Germinal center (tissue), 1 donor: ENCODE data around the gene DNAH9.
"Not testable (repeated sequence)": the region's sequence is repeated elsewhere in the genome, so short reads cannot be mapped to it uniquely, and the experiment has no call there.

ENCODE experiments used
- DNase-seq: peaks from one replicate; pipeline ENCODE4 v3.0.0; 2012; ENCODE audit warnings: mixed read lengths, low spot score

Gene DNAH9

DNA sequence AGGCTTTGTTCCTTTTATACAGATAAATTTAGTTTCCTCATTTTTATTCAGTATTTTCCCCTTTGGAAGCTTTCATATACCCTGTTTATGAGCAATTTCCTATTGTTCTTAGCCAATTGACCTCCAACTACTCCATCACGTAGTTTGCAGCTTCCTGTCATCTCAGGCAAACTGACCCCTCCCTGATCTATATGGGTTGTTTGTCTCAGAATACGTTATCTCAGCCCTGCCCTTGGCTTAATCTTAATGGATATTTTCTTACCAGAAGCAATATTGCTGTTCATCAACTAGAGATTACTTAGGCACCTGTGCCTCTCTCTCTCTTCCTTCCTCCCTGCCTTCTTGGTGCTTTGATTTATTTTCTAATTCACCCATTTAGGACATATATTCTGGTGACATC, 317.8 kb downstream of the DNAH9 start:
- no peak for DNase-seq

DNA sequence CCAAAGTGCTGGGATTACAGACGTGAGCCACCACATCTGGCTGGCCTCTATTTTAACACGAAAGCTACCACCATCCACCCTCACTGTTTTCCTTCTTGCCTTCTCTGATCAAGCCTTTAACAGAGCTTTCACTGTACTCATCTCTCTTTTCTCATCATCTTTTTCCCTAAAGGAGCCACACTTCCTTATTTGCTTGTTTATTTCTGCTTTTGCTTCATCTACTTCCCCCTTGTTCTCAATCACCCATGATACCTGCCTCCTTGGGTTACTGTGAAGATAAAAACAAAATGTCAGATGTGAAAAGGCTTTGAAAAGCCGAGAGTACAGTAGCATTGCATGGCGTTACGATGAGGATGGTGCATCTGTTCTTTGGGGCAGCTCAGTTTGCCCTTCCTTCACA, 319.1 kb downstream of the DNAH9 start:
- peak; percentile 8 for DNase-seq

DNA sequence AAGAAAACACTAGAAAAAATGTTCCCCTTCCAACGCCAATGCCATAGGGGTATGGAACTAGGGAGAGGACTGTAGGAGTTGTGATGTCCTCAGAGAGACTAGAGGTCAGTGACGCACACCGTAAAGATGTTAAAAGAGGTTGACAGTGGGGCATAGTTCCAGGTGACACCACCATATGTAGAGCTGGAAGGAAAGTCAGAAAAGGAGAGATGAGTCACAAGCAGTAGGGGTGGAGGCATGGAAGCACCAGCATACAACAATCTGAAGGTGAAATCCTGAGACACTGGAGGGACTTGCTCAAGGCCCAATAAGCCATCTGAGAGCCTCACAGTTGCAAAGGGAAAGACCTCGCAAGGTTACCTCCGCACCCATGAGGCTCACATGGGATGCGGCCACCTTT, 323.0 kb downstream of the DNAH9 start:
- no peak for DNase-seq

DNA sequence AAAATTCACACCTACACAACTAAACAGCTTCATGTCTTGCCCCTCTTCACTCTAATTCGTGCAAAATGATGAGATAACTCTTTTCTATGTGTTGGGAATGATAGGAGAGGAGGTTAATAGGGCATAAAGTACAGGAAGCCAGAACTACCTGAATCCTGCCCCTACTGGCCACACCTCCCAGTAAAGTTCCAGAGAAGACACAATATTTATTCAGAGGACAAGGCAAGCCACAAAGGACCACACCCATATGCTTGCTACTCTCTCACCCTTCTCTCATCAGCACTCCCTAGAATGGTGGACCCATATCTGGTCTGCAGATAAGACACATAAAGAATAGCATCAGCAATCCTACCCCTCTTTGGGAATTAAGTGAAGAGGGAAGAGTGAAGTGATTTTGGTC, 324.4 kb downstream of the DNAH9 start:
- no peak for DNase-seq

DNA sequence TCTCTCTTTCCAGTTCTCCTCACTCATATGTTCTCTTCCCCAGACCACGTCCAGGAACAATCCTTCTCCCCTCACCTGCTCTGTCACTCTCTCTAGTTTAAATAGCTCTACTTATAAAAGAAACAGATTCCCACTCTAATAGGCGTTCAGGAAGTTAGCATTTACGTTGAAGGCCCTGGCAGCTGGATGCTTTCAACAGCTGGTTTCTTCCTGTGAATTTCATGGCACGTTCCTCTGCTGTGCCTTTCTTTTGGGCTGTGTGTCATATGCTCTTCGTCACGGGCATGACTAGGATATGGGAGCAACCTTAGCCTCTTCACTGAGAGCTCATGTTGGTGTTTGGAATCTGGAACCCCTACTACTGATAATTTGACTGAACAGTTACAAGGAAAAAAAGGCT, 325.8 kb downstream of the DNAH9 start:
- DNase-seq = no peak

DNA sequence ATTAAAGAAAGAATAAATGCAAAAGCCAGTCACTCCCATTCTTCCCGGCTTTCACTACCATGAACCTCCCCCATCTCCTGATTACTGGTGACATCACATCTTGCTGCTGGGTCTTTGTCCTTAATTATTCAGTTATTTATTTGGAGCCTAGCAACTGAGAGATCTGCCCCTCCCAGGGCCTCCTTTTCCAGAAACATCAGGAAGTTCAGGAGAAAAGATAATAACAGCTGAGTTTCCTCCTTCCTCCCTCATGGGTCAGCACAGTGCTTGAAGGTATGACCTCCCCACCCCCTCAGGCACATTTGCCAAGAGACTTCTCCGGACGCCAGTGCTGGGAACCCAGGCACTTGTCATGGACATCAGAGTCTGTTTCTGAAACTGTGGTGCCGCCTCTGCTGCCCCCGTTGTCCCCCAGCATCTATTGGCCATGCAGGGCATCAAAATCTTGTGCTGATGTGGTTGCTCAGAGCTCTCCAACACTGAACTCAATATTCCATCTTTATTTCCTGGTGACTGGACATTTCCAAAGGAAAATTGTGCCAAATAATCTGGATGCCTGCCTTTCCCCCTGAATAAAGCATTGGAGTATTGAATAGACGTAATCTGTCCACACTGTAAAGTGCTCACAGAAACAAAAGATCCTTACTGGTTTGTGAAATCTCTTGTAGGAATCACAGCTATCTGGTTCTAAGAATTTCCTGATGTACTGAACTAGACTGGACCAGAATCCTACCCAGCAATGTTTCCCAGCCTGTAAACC, 327.2 kb downstream of the DNAH9 start:
- DNase-seq = no peak

DNA sequence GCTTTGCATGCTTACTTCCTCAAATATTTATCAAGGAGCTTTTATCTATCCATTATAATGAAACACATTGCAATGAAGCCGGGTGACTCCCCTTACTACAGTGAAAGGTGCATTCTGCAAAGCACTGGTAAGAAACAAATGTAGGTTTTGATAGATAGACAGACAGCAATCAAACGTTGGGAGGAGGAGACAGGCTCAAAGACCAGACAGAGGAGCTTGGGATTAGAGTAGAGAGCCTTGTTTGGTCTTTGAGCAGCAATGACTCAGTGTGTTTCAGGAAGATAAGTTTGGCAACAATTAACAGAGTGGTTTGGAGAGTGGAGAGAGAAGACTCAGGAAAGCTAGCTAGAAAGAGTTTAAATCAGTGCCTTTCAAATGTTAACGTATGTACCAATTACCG, 330.2 kb downstream of the DNAH9 start:
- no peak for DNase-seq

DNA sequence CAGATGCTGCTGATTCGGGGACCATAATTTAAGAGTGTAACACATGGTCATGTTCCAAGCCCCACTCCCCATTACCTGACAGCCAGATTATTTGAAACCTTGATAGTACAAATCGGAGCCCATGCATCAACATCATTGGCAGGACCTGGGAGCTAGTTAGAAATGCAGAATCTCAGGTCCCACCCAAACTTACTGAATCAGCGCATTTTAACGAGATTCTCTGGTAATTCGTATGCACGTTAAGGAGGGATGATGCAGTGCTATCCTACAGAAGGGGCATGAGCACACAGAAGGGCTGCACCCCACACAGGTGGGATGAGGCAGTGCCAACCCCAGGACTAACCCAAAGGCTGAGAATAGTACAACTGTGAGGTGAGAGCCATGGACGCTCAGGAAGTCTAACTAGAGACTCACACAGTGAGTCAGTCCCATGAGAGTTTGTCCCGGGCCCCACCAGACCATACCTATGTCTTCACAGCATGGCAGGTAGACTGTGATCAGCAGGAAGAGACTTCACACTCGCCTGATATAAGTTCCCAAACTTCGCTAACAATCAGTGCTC, 334.1 kb downstream of the DNAH9 start:
- no peak for DNase-seq

DNA sequence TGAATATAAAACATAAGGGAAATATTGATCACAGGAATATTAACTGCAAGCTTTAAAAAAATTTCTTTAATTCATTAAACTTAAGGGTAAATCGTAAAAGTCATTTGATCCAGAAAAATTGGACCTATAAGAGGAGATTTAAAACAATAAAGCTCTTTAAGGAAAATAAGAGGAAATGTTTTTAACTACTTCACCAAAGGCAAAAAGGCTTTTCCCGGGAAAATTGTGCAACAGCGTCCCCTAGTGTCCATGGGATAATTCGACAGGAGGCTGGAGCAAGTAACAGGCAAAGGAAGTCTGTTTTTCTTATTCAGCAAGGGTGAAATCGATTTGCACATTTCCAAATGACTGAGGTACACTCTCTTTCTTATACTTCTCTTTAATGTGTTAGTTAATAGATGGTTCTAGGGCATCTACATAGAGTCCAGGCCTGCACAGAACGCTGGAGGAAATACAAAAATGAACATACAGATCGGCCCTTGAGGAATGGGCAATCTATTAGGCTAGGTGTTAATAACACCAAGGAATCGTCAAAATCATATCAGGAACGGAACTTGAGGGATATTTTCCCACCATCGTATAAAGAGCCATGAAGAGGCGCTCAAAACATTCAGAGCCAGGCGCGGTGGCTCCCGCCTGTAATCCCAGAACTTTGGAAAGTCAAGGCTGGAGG, 337.6 kb downstream of the DNAH9 start:
- DNase-seq = no peak

DNA sequence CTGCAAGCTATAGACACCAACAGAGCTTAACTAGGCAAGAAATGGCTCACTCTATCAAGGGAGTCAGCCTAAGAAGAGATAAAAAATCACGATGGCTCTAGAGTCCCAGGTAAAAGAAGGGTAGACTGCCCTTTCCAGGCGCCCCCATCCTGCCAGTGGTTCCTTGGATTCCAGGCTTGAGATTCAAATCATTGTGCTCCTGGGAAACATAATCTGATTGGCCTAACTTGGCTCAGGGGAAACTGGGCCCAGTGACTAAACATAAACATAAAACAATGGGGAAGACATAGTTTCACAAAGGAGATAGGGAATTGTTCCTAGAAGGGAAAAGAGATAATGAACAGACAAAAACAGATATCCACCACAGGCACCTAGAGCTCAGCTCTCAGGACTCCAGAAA, 342.6 kb downstream of the DNAH9 start:
- no peak for DNase-seq

DNA sequence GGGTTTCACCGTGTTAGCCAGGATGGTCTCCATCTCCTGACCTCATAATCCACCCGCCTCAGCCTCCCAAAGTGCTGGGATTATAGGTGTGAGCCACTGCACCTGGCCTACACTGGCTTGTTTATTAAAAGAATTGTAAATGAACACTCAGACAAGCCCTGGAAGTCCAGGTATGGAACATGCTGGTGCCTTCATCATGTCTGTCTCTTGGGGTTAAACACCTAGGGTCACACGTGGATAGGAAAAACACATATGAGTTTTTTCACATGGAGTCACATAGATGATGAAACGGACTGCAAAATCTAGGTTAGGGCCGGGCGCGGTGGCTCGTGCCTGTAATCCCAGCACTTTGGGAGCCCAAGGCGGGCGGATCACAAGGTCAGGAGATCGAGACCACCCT, 344.8 kb downstream of the DNAH9 start:
- not testable (repeated sequence) for DNase-seq

DNA sequence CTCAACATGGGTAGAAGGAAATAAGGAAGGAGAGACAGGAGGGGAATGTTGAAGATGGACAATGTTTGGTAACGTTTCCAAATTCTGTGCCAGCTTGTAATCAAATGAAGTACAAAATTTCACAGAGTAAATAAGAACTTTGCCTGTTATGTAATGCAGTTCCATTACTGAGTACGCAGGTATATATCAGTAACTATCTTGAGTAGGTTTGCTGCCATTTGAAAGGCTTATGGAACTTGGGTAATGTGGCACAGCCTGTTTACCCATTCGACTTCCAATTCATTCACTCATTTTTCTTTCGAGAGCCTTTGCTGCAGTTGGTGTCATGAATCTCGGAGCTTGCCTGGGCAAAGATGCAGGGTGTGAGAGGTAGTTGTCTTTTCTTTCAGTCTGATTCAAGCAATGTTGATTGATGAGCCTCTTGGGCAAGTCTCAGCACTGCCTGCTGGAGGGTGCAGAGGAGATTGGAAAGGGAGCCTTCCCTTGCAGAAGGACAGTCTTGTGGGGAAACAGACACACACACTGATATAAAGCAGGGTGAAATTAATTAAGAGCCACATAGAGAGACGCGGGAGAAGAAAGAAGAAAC, 345.6 kb downstream of the DNAH9 start:
- DNase-seq = no peak

DNA sequence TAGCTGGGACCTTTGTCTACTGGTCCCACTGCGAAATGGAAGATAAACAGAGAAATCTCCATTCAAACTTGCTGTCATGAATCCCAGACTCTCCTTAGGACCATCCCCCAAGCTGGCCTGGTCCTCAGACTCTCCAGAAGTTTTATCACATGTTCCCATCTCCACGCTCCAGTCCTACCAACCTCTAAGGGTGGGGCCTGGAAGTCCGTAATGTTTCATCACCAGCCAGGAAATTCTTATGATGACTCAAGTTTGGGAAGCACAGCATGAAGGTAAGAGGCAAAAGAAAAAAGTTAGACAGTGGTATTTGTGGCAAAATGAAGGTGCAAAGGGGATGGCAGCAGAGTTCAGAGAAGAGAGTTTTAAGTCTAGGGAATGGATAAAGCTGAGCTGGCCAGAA, 346.3 kb downstream of the DNAH9 start:
- no peak for DNase-seq

DNA sequence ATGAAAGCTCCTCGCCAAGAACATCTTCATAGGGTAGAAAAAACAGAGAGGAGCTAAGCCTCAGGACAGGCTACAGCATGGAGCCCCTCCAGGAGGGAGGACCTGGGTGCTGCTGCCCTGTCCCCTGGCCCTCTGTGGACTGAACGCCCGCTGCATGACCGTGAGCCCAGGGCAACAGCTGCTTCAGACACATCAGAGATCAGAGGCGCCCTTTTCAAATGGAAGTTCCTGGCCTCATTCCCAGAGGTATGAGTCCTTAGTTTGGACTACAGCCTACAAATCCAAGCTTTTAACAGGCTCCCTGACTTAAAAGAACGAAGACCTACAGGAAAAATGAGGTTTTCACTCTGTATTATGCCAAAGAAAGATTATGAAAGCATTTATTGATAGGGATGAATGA, 350.5 kb downstream of the DNAH9 start:
- no peak for DNase-seq

DNA sequence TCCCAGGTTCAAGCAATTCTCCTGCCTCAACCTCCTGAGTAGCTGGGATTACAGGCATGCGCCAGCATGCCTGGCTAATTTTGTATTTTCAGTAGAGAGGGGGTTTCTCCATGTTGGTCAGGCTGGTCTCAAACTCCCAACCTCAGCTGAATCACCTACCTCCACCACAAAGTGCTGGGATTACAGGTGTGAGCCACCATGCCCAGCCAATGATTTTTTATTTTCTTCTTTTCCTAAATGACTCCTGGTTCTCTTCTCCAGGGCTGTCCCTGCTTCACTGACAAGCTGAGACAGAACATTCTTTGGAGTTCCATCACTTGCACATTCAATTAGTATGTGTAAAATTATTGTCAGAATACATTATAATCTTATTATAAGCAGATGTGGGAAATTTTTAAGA, 351.3 kb downstream of the DNAH9 start:
- not testable (repeated sequence) for DNase-seq

DNA sequence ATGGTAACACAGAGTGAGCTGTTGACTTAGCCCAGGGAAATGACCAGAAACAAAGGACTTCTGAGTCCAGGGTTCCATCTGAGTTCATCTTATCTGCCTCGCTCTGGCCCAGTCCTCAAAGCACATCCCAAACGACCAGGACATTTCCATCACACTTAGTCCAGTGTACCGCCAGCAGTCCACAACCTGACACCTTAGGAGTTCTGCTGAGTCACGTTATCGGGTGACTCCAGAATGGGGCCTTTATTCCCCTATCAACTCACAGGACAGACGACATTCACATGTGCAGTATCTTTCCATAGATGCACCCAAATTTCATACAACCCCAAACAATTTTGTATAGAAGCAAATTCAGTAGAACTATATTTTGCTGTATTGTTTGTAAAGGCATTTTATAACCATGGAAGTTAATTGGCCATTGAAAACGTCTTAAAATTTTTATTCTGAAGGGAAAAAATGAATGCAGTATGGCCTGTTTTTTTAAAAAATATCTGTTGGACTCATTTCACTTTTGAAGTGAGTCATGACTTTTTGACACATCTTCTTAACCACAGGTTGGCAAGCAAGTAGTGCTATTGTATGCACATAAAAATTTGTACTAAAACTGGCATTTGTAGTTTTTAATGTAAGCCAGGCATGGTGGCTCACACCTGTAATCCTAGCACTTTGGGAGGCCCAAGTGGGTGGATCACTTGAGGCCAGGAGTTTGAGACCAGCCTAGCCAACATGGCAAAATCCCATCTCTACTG, 352.7 kb downstream of the DNAH9 start:
- no peak for DNase-seq

DNA sequence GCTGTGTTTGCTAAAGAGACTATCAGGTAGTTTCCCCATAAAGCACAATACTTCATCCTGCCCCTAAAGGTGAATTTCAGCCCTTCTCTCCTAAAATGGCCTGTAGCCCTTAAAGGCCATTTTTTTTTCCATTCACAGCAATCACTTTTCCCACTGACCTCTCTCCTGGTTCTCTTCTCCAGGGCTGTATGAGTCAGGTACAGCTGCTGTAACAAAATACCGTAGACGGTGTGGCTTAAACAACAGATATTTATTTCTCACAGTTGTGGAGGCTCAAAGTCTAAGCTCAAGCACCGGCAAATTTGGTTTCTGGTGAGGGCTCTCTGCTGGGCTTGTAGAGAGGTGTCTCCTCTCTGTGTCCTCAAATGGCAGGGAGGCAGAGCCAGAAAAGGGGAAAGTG, 354.3 kb downstream of the DNAH9 start:
- no peak for DNase-seq

DNA sequence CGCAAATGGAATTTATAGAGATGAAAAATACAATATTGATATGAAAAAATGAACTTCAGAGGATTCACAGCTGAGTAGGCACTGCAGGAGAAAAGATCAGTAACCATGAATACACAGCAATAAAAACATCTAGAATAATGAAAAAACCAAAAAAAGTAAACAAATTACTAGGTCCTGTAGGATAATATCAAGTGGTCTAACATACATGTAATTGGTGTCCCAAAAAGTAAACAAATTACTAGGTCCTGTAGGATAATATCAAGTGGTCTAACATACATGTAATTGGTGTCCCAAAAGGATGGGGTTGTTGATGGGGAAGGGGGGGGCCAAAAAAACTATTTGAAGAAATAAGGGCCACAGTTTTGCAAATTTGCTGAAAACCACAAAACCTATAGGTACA, 355.7 kb downstream of the DNAH9 start:
- DNase-seq = no peak

DNA sequence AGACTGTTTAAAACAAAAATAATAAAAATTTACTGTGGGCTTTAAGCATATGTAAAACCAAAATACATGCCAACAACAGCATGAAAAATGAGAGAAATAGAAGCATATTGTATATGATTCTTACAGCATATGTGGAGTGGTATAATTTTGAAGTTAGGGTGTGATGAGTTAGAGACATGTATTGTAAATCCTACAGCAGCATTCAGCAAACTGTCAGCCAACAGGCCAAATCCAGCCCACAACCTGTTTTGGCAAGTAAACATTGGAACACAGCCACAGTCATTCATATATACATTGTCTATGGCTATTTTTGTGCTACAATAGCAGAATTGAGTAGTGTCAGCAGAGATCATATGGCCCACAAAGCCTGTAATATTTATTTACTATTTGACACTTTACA, 356.7 kb downstream of the DNAH9 start:
- no peak for DNase-seq

DNA sequence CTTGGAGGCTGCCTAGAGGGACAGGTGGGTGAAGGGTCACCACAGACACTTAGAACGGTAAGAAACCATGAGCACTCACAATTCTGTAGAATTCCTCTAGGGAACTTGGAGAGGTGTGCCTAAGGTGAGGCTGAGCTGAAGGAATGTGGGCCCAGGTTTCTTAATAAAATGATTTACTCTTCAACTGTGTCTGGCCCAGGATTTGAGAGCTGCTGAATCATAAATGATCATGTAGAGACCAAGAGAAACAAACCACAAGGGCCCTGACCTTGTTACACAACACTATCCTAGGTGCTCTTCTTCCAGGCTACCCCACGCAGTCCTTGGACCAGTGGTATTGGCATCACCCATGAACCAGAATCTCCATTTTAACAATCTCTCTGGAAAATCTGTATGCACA, 371.3 kb downstream of the DNAH9 start:
- DNase-seq = no peak

DNA sequence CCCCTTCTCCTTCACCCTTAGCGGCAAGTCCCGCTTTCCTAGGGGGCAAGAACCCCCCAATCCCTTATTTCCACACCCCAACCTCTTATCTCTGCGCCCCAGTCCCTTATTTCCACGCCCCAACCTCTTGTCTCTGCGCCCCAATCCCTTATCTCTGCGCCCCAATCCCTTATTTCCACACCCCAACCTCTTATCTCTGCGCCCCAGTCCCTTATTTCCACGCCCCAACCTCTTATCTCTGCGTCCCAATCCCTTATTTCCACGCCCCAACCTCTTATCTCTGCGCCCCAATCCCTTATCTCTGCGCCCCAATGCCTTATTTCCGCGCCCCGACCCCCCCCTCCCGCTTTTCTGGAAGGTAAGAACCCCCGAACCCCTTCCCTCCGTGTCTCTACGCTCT, 374.5 kb downstream of the DNAH9 start:
- not testable (repeated sequence) for DNase-seq

DNA sequence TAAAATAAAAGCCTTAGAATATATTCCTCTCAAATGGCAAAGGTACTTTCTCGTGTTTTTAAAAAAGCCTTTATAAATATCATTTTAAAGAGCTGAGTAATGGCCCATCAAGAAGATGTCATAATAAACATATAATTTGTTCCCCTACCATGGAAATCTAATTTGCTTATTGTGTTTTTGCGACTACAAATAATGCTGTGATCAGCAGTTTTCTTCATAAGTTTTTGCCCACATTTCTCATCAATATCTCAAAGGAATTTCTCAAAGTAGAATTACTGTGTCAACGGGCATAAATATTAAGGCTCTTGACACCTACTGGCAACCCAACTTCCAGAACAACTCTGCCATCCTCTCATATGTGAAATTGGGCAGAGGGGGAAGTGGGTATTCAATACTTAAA, 381.5 kb downstream of the DNAH9 start:
- no peak for DNase-seq

DNA sequence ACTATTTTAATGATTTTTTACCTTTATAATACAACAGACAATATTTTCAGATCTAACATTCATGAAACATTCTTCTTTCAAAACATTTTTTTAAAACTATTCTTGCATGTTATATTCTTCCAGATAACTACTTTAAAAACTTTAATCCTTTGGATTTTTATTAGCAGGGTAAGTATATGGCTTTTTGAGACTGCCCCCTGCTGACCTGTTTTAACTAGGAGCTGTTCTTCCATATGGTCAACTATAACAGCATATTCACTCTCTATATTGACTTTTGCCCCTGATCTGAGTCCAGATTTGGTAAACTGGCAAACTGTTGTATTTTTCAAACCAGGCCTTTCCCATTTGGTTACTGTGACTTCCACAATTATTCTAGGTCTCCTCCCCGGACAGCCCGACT, 382.5 kb downstream of the DNAH9 start:
- no peak for DNase-seq
